Measurements from ENCODE around the gene STX16.

GRCh38 chr20:58712151-58712791, 61.2 kb downstream of the STX16 start:
- TF ChIP-seq, protein P1, sequence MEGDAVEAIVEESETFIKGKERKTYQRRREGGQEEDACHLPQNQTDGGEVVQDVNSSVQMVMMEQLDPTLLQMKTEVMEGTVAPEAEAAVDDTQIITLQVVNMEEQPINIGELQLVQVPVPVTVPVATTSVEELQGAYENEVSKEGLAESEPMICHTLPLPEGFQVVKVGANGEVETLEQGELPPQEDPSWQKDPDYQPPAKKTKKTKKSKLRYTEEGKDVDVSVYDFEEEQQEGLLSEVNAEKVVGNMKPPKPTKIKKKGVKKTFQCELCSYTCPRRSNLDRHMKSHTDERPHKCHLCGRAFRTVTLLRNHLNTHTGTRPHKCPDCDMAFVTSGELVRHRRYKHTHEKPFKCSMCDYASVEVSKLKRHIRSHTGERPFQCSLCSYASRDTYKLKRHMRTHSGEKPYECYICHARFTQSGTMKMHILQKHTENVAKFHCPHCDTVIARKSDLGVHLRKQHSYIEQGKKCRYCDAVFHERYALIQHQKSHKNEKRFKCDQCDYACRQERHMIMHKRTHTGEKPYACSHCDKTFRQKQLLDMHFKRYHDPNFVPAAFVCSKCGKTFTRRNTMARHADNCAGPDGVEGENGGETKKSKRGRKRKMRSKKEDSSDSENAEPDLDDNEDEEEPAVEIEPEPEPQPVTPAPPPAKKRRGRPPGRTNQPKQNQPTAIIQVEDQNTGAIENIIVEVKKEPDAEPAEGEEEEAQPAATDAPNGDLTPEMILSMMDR (IDR thresholded peaks at IDR 0.05) = no peak
- no peak for TF ChIP-seq ZFX (IDR thresholded peaks at IDR 0.05; ENCODE audit: borderline replicate concordance)

All from 22Rv1 (cell line).